ENCODE measurements around the gene NOTUM. TPM values are rescaled to one million over a fixed set of nuclear protein-coding genes. Genes with fewer than 3 reads are reported as not detected.
A peak's percentile ranks its signal among the peaks of the same experiment; 100 is the strongest.

NOTUM gene
- total and polyA plus RNA-seq, 9 of the 15 experiments (the other 6 are each of a cell fraction or from before 2014, with no cell fraction given) = 0.03 to 14.0 (median 4.1) TPM

DNA sequence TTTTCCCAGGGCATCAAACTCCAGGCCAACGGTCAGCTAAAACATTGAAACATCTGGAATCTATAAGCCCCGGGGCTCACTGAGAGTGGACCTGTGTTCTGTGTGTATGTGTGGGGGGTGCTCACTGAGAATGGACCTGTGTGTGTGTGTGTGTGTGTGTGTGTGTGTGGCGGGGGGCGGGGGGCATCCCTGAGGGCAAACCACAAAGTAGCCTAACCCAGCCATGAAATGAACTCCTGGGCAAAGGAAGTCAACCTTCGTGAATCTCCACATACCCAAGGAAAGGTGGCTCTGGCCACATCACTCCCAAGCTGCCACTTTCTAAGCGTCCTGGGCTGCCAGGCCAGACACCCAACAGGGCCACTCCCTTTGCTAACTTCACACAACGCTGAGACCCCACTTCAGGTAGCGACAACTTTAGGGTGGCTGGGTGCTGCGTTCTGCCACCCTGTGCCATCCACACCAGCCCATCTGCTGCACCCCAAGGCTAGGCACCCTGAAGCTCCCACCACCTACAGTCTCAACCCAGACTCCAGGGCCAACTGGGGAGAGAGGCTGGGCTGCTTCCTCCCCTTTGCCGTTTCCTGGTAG, 35.0 kb downstream of the NOTUM start (continued):
- TF ChIP-seq TAF1 (IDR thresholded peaks at IDR 0.05; ENCODE audit: control insufficient read depth, extremely low read depth, insufficient read depth, low read length, severe bottlenecking) = peak; percentile 9
- TF ChIP-seq, protein P1, sequence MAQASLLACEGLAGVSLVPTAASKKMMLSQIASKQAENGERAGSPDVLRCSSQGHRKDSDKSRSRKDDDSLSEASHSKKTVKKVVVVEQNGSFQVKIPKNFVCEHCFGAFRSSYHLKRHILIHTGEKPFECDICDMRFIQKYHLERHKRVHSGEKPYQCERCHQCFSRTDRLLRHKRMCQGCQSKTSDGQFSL (CRISPR knock-in tag; IDR thresholded peaks at IDR 0.05) = peak; percentile 51; the same call in 1 of the 2 replicates
- TF ChIP-seq, protein P1 (tag; IDR thresholded peaks at IDR 0.05) = no peak
- TF ChIP-seq, protein P2, sequence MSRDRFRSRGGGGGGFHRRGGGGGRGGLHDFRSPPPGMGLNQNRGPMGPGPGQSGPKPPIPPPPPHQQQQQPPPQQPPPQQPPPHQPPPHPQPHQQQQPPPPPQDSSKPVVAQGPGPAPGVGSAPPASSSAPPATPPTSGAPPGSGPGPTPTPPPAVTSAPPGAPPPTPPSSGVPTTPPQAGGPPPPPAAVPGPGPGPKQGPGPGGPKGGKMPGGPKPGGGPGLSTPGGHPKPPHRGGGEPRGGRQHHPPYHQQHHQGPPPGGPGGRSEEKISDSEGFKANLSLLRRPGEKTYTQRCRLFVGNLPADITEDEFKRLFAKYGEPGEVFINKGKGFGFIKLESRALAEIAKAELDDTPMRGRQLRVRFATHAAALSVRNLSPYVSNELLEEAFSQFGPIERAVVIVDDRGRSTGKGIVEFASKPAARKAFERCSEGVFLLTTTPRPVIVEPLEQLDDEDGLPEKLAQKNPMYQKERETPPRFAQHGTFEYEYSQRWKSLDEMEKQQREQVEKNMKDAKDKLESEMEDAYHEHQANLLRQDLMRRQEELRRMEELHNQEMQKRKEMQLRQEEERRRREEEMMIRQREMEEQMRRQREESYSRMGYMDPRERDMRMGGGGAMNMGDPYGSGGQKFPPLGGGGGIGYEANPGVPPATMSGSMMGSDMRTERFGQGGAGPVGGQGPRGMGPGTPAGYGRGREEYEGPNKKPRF (IDR thresholded peaks at IDR 0.05; ENCODE audit: low read depth, low read length) = no peak
- TF ChIP-seq ZNF507 (tag; conservative IDR thresholded peaks at IDR 0.05) = no peak
- TF ChIP-seq PHB (CRISPR knock-in tag; IDR thresholded peaks at IDR 0.05) = no peak
- no peak for TF ChIP-seq BRCA1 (IDR thresholded peaks at IDR 0.05)
- 0 out of 2 replicates have a peak, but pooled peaks have one; percentile 45 for TF ChIP-seq BRCA1 (CRISPR knock-in tag; IDR thresholded peaks at IDR 0.05)
- TF ChIP-seq ZNF551 (CRISPR knock-in tag; IDR thresholded peaks at IDR 0.05) = no peak
- TF ChIP-seq ZC3H8 (IDR thresholded peaks at IDR 0.05) = no peak
- no peak for TF ChIP-seq ZNF586 (CRISPR knock-in tag; conservative IDR thresholded peaks at IDR 0.05)
- TF ChIP-seq MEF2A (IDR thresholded peaks at IDR 0.05; ENCODE audit: control insufficient read depth, low read depth, low read length) = no peak
- TF ChIP-seq ZNF77 (CRISPR knock-in tag; IDR thresholded peaks at IDR 0.05) = no peak
- TF ChIP-seq SP1 (CRISPR knock-in tag; IDR thresholded peaks at IDR 0.05) = 0 out of 2 replicates have a peak, but pooled peaks have one; percentile 2
- peak; percentile 19 for TF ChIP-seq CHD1 (IDR thresholded peaks at IDR 0.05; ENCODE audit: low read length)
- TF ChIP-seq, protein P3, sequence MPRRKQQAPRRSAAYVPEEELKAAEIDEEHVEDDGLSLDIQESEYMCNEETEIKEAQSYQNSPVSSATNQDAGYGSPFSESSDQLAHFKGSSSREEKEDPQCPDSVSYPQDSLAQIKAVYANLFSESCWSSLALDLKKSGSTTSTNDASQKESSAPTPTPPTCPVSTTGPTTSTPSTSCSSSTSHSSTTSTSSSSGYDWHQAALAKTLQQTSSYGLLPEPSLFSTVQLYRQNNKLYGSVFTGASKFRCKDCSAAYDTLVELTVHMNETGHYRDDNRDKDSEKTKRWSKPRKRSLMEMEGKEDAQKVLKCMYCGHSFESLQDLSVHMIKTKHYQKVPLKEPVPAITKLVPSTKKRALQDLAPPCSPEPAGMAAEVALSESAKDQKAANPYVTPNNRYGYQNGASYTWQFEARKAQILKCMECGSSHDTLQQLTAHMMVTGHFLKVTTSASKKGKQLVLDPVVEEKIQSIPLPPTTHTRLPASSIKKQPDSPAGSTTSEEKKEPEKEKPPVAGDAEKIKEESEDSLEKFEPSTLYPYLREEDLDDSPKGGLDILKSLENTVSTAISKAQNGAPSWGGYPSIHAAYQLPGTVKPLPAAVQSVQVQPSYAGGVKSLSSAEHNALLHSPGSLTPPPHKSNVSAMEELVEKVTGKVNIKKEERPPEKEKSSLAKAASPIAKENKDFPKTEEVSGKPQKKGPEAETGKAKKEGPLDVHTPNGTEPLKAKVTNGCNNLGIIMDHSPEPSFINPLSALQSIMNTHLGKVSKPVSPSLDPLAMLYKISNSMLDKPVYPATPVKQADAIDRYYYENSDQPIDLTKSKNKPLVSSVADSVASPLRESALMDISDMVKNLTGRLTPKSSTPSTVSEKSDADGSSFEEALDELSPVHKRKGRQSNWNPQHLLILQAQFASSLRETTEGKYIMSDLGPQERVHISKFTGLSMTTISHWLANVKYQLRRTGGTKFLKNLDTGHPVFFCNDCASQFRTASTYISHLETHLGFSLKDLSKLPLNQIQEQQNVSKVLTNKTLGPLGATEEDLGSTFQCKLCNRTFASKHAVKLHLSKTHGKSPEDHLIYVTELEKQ (CRISPR knock-in tag; IDR thresholded peaks at IDR 0.05) = no peak
